B cell (primary cell): ENCODE results near the gene SLC35B2. TPM values are rescaled to one million over a fixed set of nuclear protein-coding genes. Genes with fewer than 3 reads are reported as not detected.

ENCODE experiments used
- ATAC-seq: fragments of 200-7000 bp; cut with Tn5 transposase; one replicate; pipeline ENCODE4 v1.10.0; 2021; ENCODE audit warnings: low read depth, mild to moderate bottlenecking, moderate number of reproducible peaks, moderate library complexity
- CTCF ChIA-PET: fragments of 350-600 bp; sonication (Branson Sonifier 250); formaldehyde crosslinking; loops from one replicate; lab custom pipeline; 2021; ENCODE audit warnings: antibody characterized with exemption, inconsistent platforms; lab: Charles Lee
- POLR2A ChIA-PET: fragments of 350-600 bp; sonication (Branson Sonifier 250); formaldehyde crosslinking; loops from one replicate; lab custom pipeline; 2021; ENCODE audit warnings: antibody characterized with exemption; lab: Charles Lee
- DNase-seq: peaks from one replicate; pipeline ENCODE4 v3.0.0; 2013
- H2AFZ ChIP-seq: 2 replicates; pipeline ENCODE4 v1.6.1; 2012; ENCODE audit warnings: mild to moderate bottlenecking, low read depth, low read length; ENCODE audit not compliant: insufficient read depth, poor library complexity, severe bottlenecking
- H3K27ac ChIP-seq, 2 donors: 1 replicate in 1 of 2; 2 replicates in 1 of 2; pipeline ENCODE4 v1.5.1; 2012 to 2013; ENCODE audit warnings: low read length in 2 of 2, mild to moderate bottlenecking in 2 of 2, moderate library complexity in 1 of 2
- H3K27me3 ChIP-seq, 4 experiments: fragments of 200-600 bp in 1 of 4; sonication (generic) in 1 of 4; replicated peaks in 1 of 4; 1 replicate in 2 of 4; 2 replicates in 2 of 4; pipeline versions ENCODE4 v1.6.1 to v1.7.0; 2013 to 2016; ENCODE audit warnings: low read length in 3 of 4, mild to moderate bottlenecking in 2 of 4, mixed read lengths in 1 of 4, moderate library complexity in 1 of 4; ENCODE audit not compliant: insufficient read depth in 4 of 4, control insufficient read depth in 3 of 4; ENCODE audit errors: control extremely low read depth in 1 of 4
- H3K36me3 ChIP-seq, 2 experiments: replicated peaks in 1 of 2; 1 replicate in 1 of 2; 2 replicates in 1 of 2; pipeline versions ENCODE4 v1.6.1 to v1.7.1; 2013; ENCODE audit warnings: low read length in 1 of 2; ENCODE audit not compliant: insufficient read depth in 2 of 2, control insufficient read depth in 1 of 2; ENCODE audit errors: control extremely low read depth in 1 of 2, extremely low read depth in 1 of 2
- H3K4me1 ChIP-seq, 2 donors: fragments of 200-600 bp in 1 of 2; sonication (generic) in 1 of 2; 1 replicate in 1 of 2; 2 replicates in 1 of 2; pipeline versions ENCODE4 v1.5.1 to v1.6.1; 2013 to 2017; ENCODE audit warnings: low read length in 2 of 2; ENCODE audit not compliant: control insufficient read depth in 2 of 2, insufficient read depth in 2 of 2
- H3K4me2 ChIP-seq: replicated peaks from 2 replicates; pipeline ENCODE3; 2012; ENCODE audit warnings: mild to moderate bottlenecking, low read depth, low read length; ENCODE audit not compliant: poor library complexity, severe bottlenecking
- H3K4me3 ChIP-seq, 5 experiments: fragments of 200-600 bp in 1 of 5; sonication (generic) in 1 of 5; 1 replicate in 3 of 5; 2 replicates in 2 of 5; pipeline versions ENCODE4 v1.5.1 to v1.7.0; 2011 to 2016; ENCODE audit warnings: low read length in 4 of 5, mild to moderate bottlenecking in 4 of 5, low read depth in 2 of 5, control low read depth in 1 of 5, moderate library complexity in 1 of 5; ENCODE audit not compliant: insufficient read depth in 1 of 5; ENCODE audit errors: control extremely low read depth in 1 of 5, extremely low read depth in 1 of 5
- H3K79me2 ChIP-seq: fragments of 200-600 bp; sonication (generic); one replicate; pipeline ENCODE4 v1.6.0; 2016; ENCODE audit warnings: low read length; ENCODE audit not compliant: control insufficient read depth, insufficient read depth
- H3K9ac ChIP-seq: fragments of 200-600 bp; sonication (generic); 2 replicates; pipeline ENCODE4 v1.6.1; 2017; ENCODE audit warnings: mild to moderate bottlenecking, low read length, moderate library complexity
- H3K9me3 ChIP-seq, 3 donors: one replicate each; pipeline versions ENCODE4 v1.6.1 to v1.7.1; 2013; ENCODE audit warnings: low read length in 2 of 3; ENCODE audit not compliant: control insufficient read depth in 2 of 3, insufficient read depth in 1 of 3; ENCODE audit errors: control extremely low read depth in 1 of 3
- H4K20me1 ChIP-seq: 2 replicates; pipeline ENCODE4 v1.6.0; 2012; ENCODE audit warnings: mild to moderate bottlenecking, low read length; ENCODE audit not compliant: insufficient read depth, control insufficient read depth, poor library complexity, severe bottlenecking
- H3K27ac Mint-ChIP-seq: one replicate; pipeline ENCODE4 v1.8.0; 2021; ENCODE audit warnings: mixed read lengths
- H3K27me3 Mint-ChIP-seq: one replicate; pipeline ENCODE4 v1.8.0; 2021; ENCODE audit warnings: mixed read lengths
- H3K4me1 Mint-ChIP-seq: one replicate; pipeline ENCODE4 v1.8.0; 2021; ENCODE audit warnings: mixed read lengths
- H3K4me3 Mint-ChIP-seq: one replicate; pipeline ENCODE4 v1.8.0; 2021; ENCODE audit warnings: mixed read lengths
- H3K9me3 Mint-ChIP-seq: one replicate; pipeline ENCODE4 v1.8.0; 2022; ENCODE audit warnings: mixed read lengths; ENCODE audit not compliant: insufficient read depth
- CTCF ChIP-seq: fragments of 200-600 bp; IDR thresholded peaks from one replicate; pipeline ENCODE4 v1.8.0; 2022; ENCODE audit warnings: antibody characterized with exemption, mild to moderate bottlenecking
- EZH2 ChIP-seq: IDR thresholded peaks from 2 replicates; pipeline ENCODE4 v1.6.1; 2012; ENCODE audit warnings: borderline replicate concordance, low read depth, mild to moderate bottlenecking, moderate library complexity, low read length; ENCODE audit not compliant: insufficient read depth, poor library complexity, severe bottlenecking
- WGBS: methylation state at CpG from one replicate; pipeline ENCODE4 v1.1.5; 2013; ENCODE audit warnings: missing lambda C conversion rate; ENCODE audit not compliant: insufficient coverage; 5-methylcytosine and 5-hydroxymethylcytosine counted together
- intact Hi-C: fragments of 100-400 bp; cut with micrococcal nuclease; formaldehyde crosslinking; loops from one replicate; pipeline ENCODE4 v1.10.0; 2022
- polyA plus RNA-seq: library from polyadenylated mRNA; depleted of rRNA; stranded (reverse); fragments of >200 nt; gene quantifications from 2 replicates; pipeline ENCODE4 v1.2.3, GENCODE V29; 2012
- total RNA-seq, 2 donors: library from RNA; stranded (reverse); fragments of 120-200 nt in 1 of 2; gene quantifications; 1 replicate in 1 of 2; 2 replicates in 1 of 2; pipeline versions ENCODE4 v1.2.3 to v1.2.4, GENCODE V29; 2013 to 2022

SLC35B2 gene
- total and polyA plus RNA-seq, 2 donors (not counting 1 experiment from before 2014, with no cell fraction given), result 30.0 to 35.2 TPM

GRCh38 chr6:44255871-44256774 lies 1.2 kb downstream of the SLC35B2 start:
- peak overlapping the region; percentile 94 for H3K27ac Mint-ChIP-seq
- 23% methylated on average over 13 of the region's 15 CpGs for WGBS

More at GRCh38 chr6:44255871-44256774, 1.2 kb downstream of the SLC35B2 start:
- ATAC-seq, result no peak
- no peaks in the 10 kb centered on the region for H3K27me3 ChIP-seq
- TF ChIP-seq EZH2 (no peak), CTCF (no peak)
- H3K79me2 ChIP-seq, result peaks cover 21% of the 10 kb centered on the region
- H3K4me3 Mint-ChIP-seq, result peak overlapping the region; percentile 87
- ChIA-PET CTCF (interaction anchor here (0.7 to 5.0 kb wide), 13 partner anchors 9 to 159 kb away, joined by 3 to 68 read pairs (median 6); partner anchors contain the start of genes AARS2, HSP90AB1 and NFKBIE), POLR2A (interaction anchor here (0.6 to 4.3 kb wide), 8 partner anchors 8 to 1202 kb away, joined by 3 to 87 read pairs (median 5); partner anchors contain the start of genes HSP90AB1 and SLC29A1)
- DNase-seq, result peak; percentile 52
- peak overlapping the region; percentile 67 for H2AFZ ChIP-seq
- H4K20me1 ChIP-seq, result peaks cover 49% of the 10 kb centered on the region
- peak overlapping the region; percentile 96 for H3K9ac ChIP-seq
- H3K4me1 Mint-ChIP-seq, result peaks cover 85% of the 10 kb centered on the region
- H3K4me2 ChIP-seq, result peak overlapping the region; percentile 97
- H3K4me3 ChIP-seq, result peak overlapping the region; percentile 9 to 93 (median 90)
- peaks cover 4 to 74% of the 10 kb centered on the region in 2 experiments for H3K36me3 ChIP-seq
- no peaks in the 10 kb centered on the region for H3K9me3 Mint-ChIP-seq
- no peaks in the 10 kb centered on the region for H3K9me3 ChIP-seq
- H3K27me3 Mint-ChIP-seq, result no peaks in the 10 kb centered on the region
- intact Hi-C loops, result loop anchor here (5.0 kb wide), 1 partner anchor 629 kb away; the partner anchor contains the start of gene GTPBP2
- H3K27ac ChIP-seq, result peak overlapping the region; percentile 74 to 98
- peaks cover 46 to 70% of the 10 kb centered on the region in 2 donors for H3K4me1 ChIP-seq
